GM12878 (cell line): ENCODE measurements around the gene CD1B. TPM values are rescaled to one million over a fixed set of nuclear protein-coding genes. Genes with fewer than 3 reads are reported as not detected.

ENCODE experiments used
- ATAC-seq: fragments of 200-7000 bp; cut with Tn5 transposase; 3 replicates; pipeline ENCODE4 v1.9.1; 2020; ENCODE audit warnings: mild to moderate bottlenecking, moderate library complexity
- BruUV-seq: library from RNA; stranded (reverse); fragments of 400-500 nt; replicated peaks from 2 replicates; lab custom pipeline; 2021; lab: Mats Ljungman, UMichigan
- CTCF ChIA-PET: fragments of 300-600 bp; sonication (Branson Sonifier 250); formaldehyde crosslinking; extraction: SDS; loops from one replicate; lab custom pipeline; 2021; ENCODE audit warnings: inconsistent platforms; lab: Yijun Ruan, JAX
- POLR2A ChIA-PET: fragments of 350-600 bp; formaldehyde crosslinking; extraction: SDS; loops from one replicate; lab custom pipeline; 2021; ENCODE audit warnings: inconsistent platforms; lab: Charles Lee
- RAD21 ChIA-PET: fragments of 300-600 bp; sonication (Branson Sonifier 250); formaldehyde crosslinking; loops from one replicate; lab custom pipeline; 2023; ENCODE audit warnings: antibody characterized with exemption; ENCODE audit not compliant: unreplicated experiment; lab: Charles Lee
- SMC1A ChIA-PET: fragments of 300-600 bp; sonication (Branson Sonifier 250); formaldehyde crosslinking; loops from one replicate; lab custom pipeline; 2023; ENCODE audit not compliant: unreplicated experiment, uncharacterized antibody; lab: Charles Lee
- DNase-seq: peaks from one replicate; pipeline ENCODE4 v3.0.0-alpha.2; 2011; ENCODE audit warnings: low read depth, low spot score
- FAIRE-seq: peaks from 3 replicates; lab custom pipeline; 2011; peaks lifted over from hg19 to GRCh38; lab: Jason Lieb, UNC
- H2AFZ ChIP-seq: 2 replicates; pipeline ENCODE4 v1.6.0; 2011; ENCODE audit warnings: low read depth, low read length, control low read depth; ENCODE audit not compliant: control insufficient read depth
- H3K27ac ChIP-seq: 2 replicates; pipeline ENCODE4 v1.5.1; 2011; ENCODE audit warnings: control low read depth; ENCODE audit not compliant: control insufficient read depth, insufficient read depth
- H3K27me3 ChIP-seq, 2 experiments: replicated peaks in 1 of 2; 2 replicates each; pipeline versions ENCODE4 v1.6.0 to v1.6.1; 2011; ENCODE audit warnings: low read length in 1 of 2; ENCODE audit not compliant: control insufficient read depth in 2 of 2, insufficient read depth in 2 of 2
- H3K36me3 ChIP-seq, 2 experiments: 2 replicates each; pipeline ENCODE4 v1.5.1; 2011; ENCODE audit warnings: low read length in 1 of 2; ENCODE audit not compliant: control insufficient read depth in 2 of 2, insufficient read depth in 2 of 2
- H3K4me1 ChIP-seq: 2 replicates; pipeline ENCODE4 v1.6.1; 2011; ENCODE audit warnings: mild to moderate bottlenecking, low read length, moderate library complexity, mixed read lengths; ENCODE audit not compliant: control insufficient read depth, insufficient read depth
- H3K4me2 ChIP-seq: 2 replicates; pipeline ENCODE4 v1.6.0; 2011; ENCODE audit warnings: control low read depth; ENCODE audit not compliant: control insufficient read depth, insufficient read depth
- H3K4me3 ChIP-seq: fragments of 200-600 bp; sonication (generic); 2 replicates; pipeline ENCODE4 v1.5.1; 2016
- H3K79me2 ChIP-seq: 2 replicates; pipeline ENCODE4 v1.6.0; 2011; ENCODE audit warnings: low read length; ENCODE audit not compliant: control insufficient read depth, insufficient read depth
- H3K9ac ChIP-seq: 2 replicates; pipeline ENCODE4 v1.8.0; 2011; ENCODE audit warnings: low read length, control low read depth, mixed read lengths; ENCODE audit not compliant: control insufficient read depth, insufficient read depth
- H3K9me3 ChIP-seq: replicated peaks from 3 replicates; pipeline ENCODE4 v1.5.1; 2011; ENCODE audit warnings: mild to moderate bottlenecking, low read length; ENCODE audit not compliant: control insufficient read depth, insufficient read depth
- H4K20me1 ChIP-seq: 2 replicates; pipeline ENCODE4 v1.6.0; 2011; ENCODE audit not compliant: control insufficient read depth, insufficient read depth
- BCL11A ChIP-seq: IDR thresholded peaks from 2 replicates; pipeline ENCODE4 v1.6.1; 2011; ENCODE audit warnings: low read depth, low read length
- NBN ChIP-seq: fragments of 450-650 bp; IDR thresholded peaks from 2 replicates; pipeline ENCODE4 v1.6.1; 2016
- POU2F2 ChIP-seq: IDR thresholded peaks from 3 replicates; pipeline ENCODE4 v1.6.1; 2011; ENCODE audit warnings: low read depth, mild to moderate bottlenecking, low read length, borderline replicate concordance
- RBBP5 ChIP-seq: fragments of 200-600 bp; sonication (generic); conservative IDR thresholded peaks from 2 replicates; pipeline ENCODE4 v1.6.1; 2016
- TCF3 ChIP-seq: IDR thresholded peaks from 2 replicates; pipeline ENCODE4 v1.6.1; 2012; ENCODE audit warnings: low read depth, mild to moderate bottlenecking, low read length, borderline replicate concordance; ENCODE audit not compliant: insufficient read depth
- WGBS: methylation state at CpG from one replicate; pipeline ENCODE4 v1.1.6; 2016; ENCODE audit warnings: low lambda C conversion rate; ENCODE audit not compliant: insufficient replicate concordance, insufficient coverage; ENCODE audit errors: missing lambda C conversion rate; 5-methylcytosine and 5-hydroxymethylcytosine counted together
- in situ Hi-C: fragments of 300-500 bp; cut with MboI; formaldehyde crosslinking; loops from 9 replicates; pipeline ENCODE4 v1.14.3; 2018; ENCODE audit warnings: mixed read lengths
- intact Hi-C: fragments of 100-400 bp; cut with micrococcal nuclease; formaldehyde crosslinking; loops from one replicate; pipeline ENCODE4 v1.14.2; 2022; ENCODE audit not compliant: unreplicated experiment
- polyA plus RNA-seq, 11 experiments: library from polyadenylated mRNA; depleted of rRNA in 4 of 11; unstranded in 6 of 11; stranded (reverse) in 5 of 11; fragments of >200 nt; fragmentation: Nextera tagmentation in 4 of 11; fragmentation: Illumina TruSeq in 1 of 11; extraction: Ambion mirVana in 4 of 11; extraction: Trizol in 1 of 11; gene quantifications; 1 replicate in 1 of 11; 2 replicates in 10 of 11; pipeline versions ENCODE4 v1.2.1 to v1.2.3, GENCODE V29; 2011 to 2016; ENCODE audit warnings: inconsistent platforms in 2 of 11, missing spikeins in 2 of 11, low read depth in 1 of 11
- total RNA-seq, 4 experiments: library from RNA; depleted of rRNA in 3 of 4; stranded (reverse); fragments of >200 nt in 3 of 4; fragmentation: Illumina TruSeq in 1 of 4; extraction: Trizol in 1 of 4; gene quantifications; 2 replicates each; pipeline versions ENCODE4 v1.2.1 to v1.2.3, GENCODE V29; 2013 to 2021
- TF ChIP-seq, protein P1 (sequence below): IDR thresholded peaks from 2 replicates; pipeline ENCODE4 v1.6.1; 2012; ENCODE audit warnings: low read length, inconsistent platforms
- TF ChIP-seq, protein P2 (sequence below), 3 experiments: IDR thresholded peaks in 2 of 3; conservative IDR thresholded peaks in 1 of 3; 2 replicates each; pipeline ENCODE4 v1.5.1; 2011; ENCODE audit warnings: low read depth in 3 of 3, low read length in 3 of 3, mild to moderate bottlenecking in 3 of 3, control low read depth in 2 of 3, moderate library complexity in 2 of 3, inconsistent platforms in 1 of 3, mixed read lengths in 1 of 3; ENCODE audit not compliant: control insufficient read depth in 2 of 3, insufficient read depth in 1 of 3; ENCODE audit errors: extremely low read depth in 1 of 3
- TF ChIP-seq, protein P3 (sequence below): fragments of 150-350 bp; IDR thresholded peaks from 2 replicates; pipeline ENCODE4 v1.6.1; 2014; ENCODE audit warnings: mild to moderate bottlenecking, low read depth, low read length

CD1B gene
- total and polyA plus RNA-seq, 10 of the 15 experiments (the other 5 are each of a cell fraction or from before 2014, with no cell fraction given) = not detected

DNA sequence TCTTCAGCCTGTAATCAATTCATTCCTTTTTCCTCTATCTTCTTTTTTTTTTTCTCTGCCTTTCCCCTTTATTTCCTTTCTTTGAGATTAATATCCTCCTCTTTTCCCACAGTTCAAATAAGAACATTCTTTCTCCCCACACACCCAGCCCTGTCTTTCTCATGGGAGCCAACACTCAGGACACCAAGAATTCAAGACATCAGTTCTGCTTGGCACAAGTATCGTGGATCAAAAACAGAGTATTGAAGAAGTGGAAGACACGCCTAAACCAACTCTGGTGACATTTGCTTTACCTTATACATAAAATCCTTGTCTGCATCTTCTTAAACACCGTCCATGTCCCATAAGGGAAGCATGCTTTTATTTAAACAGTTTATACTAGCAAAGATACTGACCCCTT is 25.3 kb upstream of the CD1B start:
- POLR2A ChIA-PET = no interaction called here
- Histone ChIP-seq H3K9ac (no peak overlapping the region), H3K36me3 (no peaks in the 10 kb centered on the region), H3K27me3 (no peaks in the 10 kb centered on the region; a peak in 1 of 4 replicates), H3K27ac (no peak overlapping the region), H3K4me1 (no peaks in the 10 kb centered on the region), H3K9me3 (no peaks in the 10 kb centered on the region), H4K20me1 (no peaks in the 10 kb centered on the region), H2AFZ (no peak overlapping the region), H3K4me2 (no peak overlapping the region), H3K79me2 (no peaks in the 10 kb centered on the region), H3K4me3 (no peak overlapping the region)
- RAD21 ChIA-PET = no interaction called here
- CTCF ChIA-PET = interaction anchor here (0.8 kb wide), 1 partner anchor 10 kb away, joined by 3 read pairs; no protein-coding TSS in a partner anchor
- SMC1A ChIA-PET = no interaction called here
- no TSS peak for BruUV-seq
- no peak for ATAC-seq
- intact Hi-C loops (no loop called here), in situ Hi-C loops (no loop called here)
- no peak for FAIRE-seq
- TF ChIP-seq POU2F2 = no peak
- TF ChIP-seq BCL11A = no peak
- TF ChIP-seq, protein P1, sequence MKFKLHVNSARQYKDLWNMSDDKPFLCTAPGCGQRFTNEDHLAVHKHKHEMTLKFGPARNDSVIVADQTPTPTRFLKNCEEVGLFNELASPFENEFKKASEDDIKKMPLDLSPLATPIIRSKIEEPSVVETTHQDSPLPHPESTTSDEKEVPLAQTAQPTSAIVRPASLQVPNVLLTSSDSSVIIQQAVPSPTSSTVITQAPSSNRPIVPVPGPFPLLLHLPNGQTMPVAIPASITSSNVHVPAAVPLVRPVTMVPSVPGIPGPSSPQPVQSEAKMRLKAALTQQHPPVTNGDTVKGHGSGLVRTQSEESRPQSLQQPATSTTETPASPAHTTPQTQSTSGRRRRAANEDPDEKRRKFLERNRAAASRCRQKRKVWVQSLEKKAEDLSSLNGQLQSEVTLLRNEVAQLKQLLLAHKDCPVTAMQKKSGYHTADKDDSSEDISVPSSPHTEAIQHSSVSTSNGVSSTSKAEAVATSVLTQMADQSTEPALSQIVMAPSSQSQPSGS = no peak
- TF ChIP-seq RBBP5 = no peak
- TF ChIP-seq TCF3 = no peak
- TF ChIP-seq, protein P2, sequence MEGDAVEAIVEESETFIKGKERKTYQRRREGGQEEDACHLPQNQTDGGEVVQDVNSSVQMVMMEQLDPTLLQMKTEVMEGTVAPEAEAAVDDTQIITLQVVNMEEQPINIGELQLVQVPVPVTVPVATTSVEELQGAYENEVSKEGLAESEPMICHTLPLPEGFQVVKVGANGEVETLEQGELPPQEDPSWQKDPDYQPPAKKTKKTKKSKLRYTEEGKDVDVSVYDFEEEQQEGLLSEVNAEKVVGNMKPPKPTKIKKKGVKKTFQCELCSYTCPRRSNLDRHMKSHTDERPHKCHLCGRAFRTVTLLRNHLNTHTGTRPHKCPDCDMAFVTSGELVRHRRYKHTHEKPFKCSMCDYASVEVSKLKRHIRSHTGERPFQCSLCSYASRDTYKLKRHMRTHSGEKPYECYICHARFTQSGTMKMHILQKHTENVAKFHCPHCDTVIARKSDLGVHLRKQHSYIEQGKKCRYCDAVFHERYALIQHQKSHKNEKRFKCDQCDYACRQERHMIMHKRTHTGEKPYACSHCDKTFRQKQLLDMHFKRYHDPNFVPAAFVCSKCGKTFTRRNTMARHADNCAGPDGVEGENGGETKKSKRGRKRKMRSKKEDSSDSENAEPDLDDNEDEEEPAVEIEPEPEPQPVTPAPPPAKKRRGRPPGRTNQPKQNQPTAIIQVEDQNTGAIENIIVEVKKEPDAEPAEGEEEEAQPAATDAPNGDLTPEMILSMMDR (IDR thresholded peaks at IDR 0.05 in 2 of 3, conservative IDR thresholded peaks at IDR 0.05 in 1 of 3; ENCODE audit: control insufficient read depth in 2 of 3, extremely low read depth in 1 of 3, insufficient read depth in 1 of 3, low read depth in 3 of 3, low read length in 3 of 3) = no peak
- no peak for TF ChIP-seq NBN
- TF ChIP-seq, protein P3, sequence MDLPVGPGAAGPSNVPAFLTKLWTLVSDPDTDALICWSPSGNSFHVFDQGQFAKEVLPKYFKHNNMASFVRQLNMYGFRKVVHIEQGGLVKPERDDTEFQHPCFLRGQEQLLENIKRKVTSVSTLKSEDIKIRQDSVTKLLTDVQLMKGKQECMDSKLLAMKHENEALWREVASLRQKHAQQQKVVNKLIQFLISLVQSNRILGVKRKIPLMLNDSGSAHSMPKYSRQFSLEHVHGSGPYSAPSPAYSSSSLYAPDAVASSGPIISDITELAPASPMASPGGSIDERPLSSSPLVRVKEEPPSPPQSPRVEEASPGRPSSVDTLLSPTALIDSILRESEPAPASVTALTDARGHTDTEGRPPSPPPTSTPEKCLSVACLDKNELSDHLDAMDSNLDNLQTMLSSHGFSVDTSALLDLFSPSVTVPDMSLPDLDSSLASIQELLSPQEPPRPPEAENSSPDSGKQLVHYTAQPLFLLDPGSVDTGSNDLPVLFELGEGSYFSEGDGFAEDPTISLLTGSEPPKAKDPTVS = no peak
- 15% methylated on average over 3 of the region's 3 CpGs for WGBS
- DNase-seq = no peak
